BLaER1 (cell line): Measurements from ENCODE around the gene BCO2.

ENCODE experiments used
- H3K27ac ChIP-seq: shearing (Covaris generic); formaldehyde crosslinking; 2 replicates; pipeline ENCODE4 v1.8.1; 2022
- H3K27me3 ChIP-seq: shearing (Covaris generic); formaldehyde crosslinking; 2 replicates; pipeline ENCODE4 v1.8.1; 2022
- H3K36me3 ChIP-seq: shearing (Covaris generic); formaldehyde crosslinking; 2 replicates; pipeline ENCODE4 v1.8.1; 2022
- H3K4me1 ChIP-seq: shearing (Covaris generic); formaldehyde crosslinking; 2 replicates; pipeline ENCODE4 v1.8.1; 2022
- H3K4me2 ChIP-seq: shearing (Covaris generic); formaldehyde crosslinking; 2 replicates; pipeline ENCODE4 v1.8.1; 2022
- H3K4me3 ChIP-seq: shearing (Covaris generic); formaldehyde crosslinking; 2 replicates; pipeline ENCODE4 v1.8.1; 2022
- H3K9ac ChIP-seq: shearing (Covaris generic); formaldehyde crosslinking; 2 replicates; pipeline ENCODE4 v1.8.1; 2022
- H3K9me3 ChIP-seq: shearing (Covaris generic); formaldehyde crosslinking; 2 replicates; pipeline ENCODE4 v1.8.1; 2022
- H4K20me1 ChIP-seq: shearing (Covaris generic); formaldehyde crosslinking; 2 replicates; pipeline ENCODE4 v1.8.1; 2022
- Cebpa-rat ChIP-seq: shearing (Covaris generic); IDR thresholded peaks from 2 replicates; pipeline ENCODE4 v1.8.1; 2022

Gene BCO2

DNA sequence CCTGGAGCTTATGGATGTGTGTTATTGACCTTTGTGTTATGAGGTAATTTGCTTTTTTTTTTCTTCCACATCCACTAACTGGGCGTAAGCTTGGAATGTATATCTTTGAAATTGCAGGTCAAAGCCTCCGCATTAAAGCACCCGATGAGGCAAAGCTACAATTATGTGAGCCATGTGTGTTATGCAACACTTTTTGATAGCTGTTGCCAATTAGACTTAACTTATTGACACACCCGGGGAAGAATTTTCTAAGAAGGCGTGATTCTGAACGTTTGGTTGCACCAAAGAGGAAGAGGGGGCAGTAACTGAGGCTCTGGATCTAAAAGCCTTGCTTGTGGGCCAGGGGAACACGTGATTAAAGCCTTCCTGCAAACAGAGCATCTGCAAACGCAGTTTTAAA, 8.8 kb upstream of the BCO2 start:
- H4K20me1 ChIP-seq, result no peaks in the 10 kb centered on the region
- H3K4me1 ChIP-seq, result no peaks in the 10 kb centered on the region
- H3K27ac ChIP-seq, result no peak overlapping the region
- no peak overlapping the region for H3K4me3 ChIP-seq
- no peak overlapping the region for H3K9ac ChIP-seq
- H3K36me3 ChIP-seq, result no peaks in the 10 kb centered on the region
- H3K27me3 ChIP-seq, result no peaks in the 10 kb centered on the region
- no peaks in the 10 kb centered on the region for H3K9me3 ChIP-seq
- H3K4me2 ChIP-seq, result no peak overlapping the region
- TF ChIP-seq Cebpa-rat, result no peak

DNA sequence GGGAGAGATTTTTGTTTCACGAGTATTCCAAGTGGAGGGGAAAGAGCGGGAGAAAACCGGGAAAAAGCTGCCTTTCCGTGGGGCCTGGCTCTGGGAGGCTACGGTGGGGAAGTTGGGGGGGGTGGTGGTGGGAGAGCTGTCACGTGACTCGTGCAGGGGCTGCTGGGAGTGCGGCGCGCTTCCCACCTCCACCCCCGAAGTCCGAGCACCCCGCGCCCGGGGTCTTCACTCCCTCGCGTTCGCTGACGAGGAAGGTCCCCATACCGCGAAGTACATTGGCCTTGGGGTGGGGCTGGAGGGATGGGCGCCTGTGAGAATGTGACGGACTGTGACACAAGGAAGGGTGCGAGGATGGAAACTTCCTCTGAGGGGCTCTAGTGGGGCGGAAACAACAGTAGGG, 8.2 kb upstream of the BCO2 start, which contains the start of gene TEX12:
TEX12 (plus strand) TSS at position 228 of the 400 bp plus-strand sequence. CDS start 1,897 bp downstream, outside the sequence.
- no peak within 1 kb of the TSS for H3K27ac ChIP-seq
- H3K9ac ChIP-seq, result no peak within 1 kb of the TSS
- no peaks in the 10 kb centered on the region for H3K36me3 ChIP-seq
- H3K4me3 ChIP-seq, result no peak within 1 kb of the TSS
- no peak within 1 kb of the TSS for H3K4me2 ChIP-seq
- H3K4me1 ChIP-seq, result no peaks in the 10 kb centered on the region
- TF ChIP-seq Cebpa-rat, result no peak
- no peaks in the 10 kb centered on the region for H4K20me1 ChIP-seq
- H3K27me3 ChIP-seq, result no peaks in the 10 kb centered on the region
- H3K9me3 ChIP-seq, result no peaks in the 10 kb centered on the region

DNA sequence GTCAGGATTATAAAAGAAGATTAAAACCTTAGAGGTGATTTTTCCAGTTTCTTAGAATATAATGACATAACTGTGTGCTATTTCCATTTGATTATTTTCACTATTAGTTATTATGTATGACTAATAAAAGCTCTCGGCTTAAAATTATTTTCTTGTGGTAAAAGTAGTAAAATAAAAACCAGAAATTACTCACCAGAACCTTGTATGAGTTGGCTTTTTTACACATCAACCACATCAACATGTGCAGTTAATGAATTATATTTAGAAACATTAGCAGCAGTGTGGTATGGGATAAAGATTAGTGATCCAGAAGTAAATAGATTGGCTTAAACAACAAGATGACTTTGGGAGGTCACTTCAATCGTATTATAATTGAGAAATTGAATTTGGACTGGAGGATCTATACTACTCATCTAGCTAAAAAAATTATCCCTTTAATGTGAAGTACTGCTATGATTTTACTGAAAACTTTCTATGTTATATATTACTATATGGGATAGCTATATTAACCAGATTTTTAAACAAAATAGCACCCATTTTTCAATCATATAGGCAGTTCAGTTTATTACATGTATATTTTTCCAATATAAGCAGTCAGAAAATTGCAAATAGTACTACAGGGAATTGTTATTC, 2.8 kb upstream of the BCO2 start:
- H3K27ac ChIP-seq, result no peak overlapping the region

GRCh38 chr11:112173152-112173551, 2.2 kb upstream of the BCO2 start:
- no peak overlapping the region for H3K9ac ChIP-seq
- peaks cover 19% of the 10 kb centered on the region for H3K4me1 ChIP-seq
- H4K20me1 ChIP-seq, result no peaks in the 10 kb centered on the region
- H3K9me3 ChIP-seq, result no peaks in the 10 kb centered on the region
- no peak overlapping the region for H3K27ac ChIP-seq
- no peak overlapping the region for H3K4me3 ChIP-seq
- peak overlapping the region; percentile 30; the same call in 1 of the 2 replicates for H3K4me2 ChIP-seq
- H3K27me3 ChIP-seq, result no peaks in the 10 kb centered on the region
- no peaks in the 10 kb centered on the region for H3K36me3 ChIP-seq
- TF ChIP-seq Cebpa-rat, result no peak

More for the DNA sequence above, 2.8 kb upstream of the BCO2 start:
- peaks cover 19% of the 10 kb centered on the region for H3K4me1 ChIP-seq
- no peaks in the 10 kb centered on the region for H3K9me3 ChIP-seq
- H3K9ac ChIP-seq, result no peak overlapping the region
- no peak for TF ChIP-seq Cebpa-rat
- H4K20me1 ChIP-seq, result no peaks in the 10 kb centered on the region
- no peak overlapping the region for H3K4me3 ChIP-seq
- H3K27me3 ChIP-seq, result no peaks in the 10 kb centered on the region
- no peaks in the 10 kb centered on the region for H3K36me3 ChIP-seq
- H3K4me2 ChIP-seq, result peak overlapping the region; percentile 30; the same call in 1 of the 2 replicates

DNA sequence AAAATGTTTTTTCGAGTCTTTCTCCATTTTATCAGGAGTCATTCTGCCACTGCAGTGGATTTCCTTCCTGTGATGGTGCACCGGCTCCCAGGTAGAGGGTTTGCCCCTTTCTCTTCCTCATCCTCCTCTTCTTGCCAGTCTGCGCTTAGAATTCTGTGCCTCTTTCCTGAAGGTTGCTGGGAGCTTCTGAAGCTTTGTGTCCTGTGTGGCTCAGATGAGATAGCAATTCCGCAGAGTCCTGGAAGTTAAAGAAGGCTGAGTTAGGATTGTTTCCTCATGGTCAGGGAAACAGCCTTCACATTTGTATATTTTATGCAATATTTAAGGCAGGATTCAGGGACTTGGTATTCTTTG, 264 bp downstream of the BCO2 start:
- peaks cover 37% of the 10 kb centered on the region for H3K4me1 ChIP-seq
- H3K9ac ChIP-seq, result no peak overlapping the region
- H3K36me3 ChIP-seq, result no peaks in the 10 kb centered on the region
- H3K27me3 ChIP-seq, result no peaks in the 10 kb centered on the region
- H3K4me2 ChIP-seq, result no peak overlapping the region; the same call in 1 of the 2 replicates
- no peak overlapping the region for H3K27ac ChIP-seq
- no peaks in the 10 kb centered on the region for H4K20me1 ChIP-seq
- no peak for TF ChIP-seq Cebpa-rat
- H3K9me3 ChIP-seq, result no peaks in the 10 kb centered on the region
- H3K4me3 ChIP-seq, result no peak overlapping the region

DNA sequence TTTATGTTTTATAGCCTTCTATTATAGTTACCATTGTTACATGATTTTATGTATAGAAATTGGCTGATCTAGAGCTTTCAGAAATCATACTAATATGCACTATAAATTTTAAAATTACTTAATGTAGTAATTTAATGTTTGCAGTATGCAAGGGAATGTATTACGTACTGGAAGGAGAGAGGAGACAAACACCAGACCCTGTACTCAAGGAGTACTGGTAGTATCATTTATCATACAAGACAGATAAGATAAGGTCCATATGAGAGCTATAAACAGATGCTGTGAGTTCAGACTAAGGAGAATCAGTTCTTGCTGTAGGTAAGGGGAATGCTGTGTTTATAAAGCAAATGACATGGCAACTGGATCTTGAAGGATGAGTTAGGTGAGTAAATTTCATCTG, 765 bp downstream of the BCO2 start:
- no peak for TF ChIP-seq Cebpa-rat
- H3K9me3 ChIP-seq, result no peaks in the 10 kb centered on the region
- no peaks in the 10 kb centered on the region for H3K36me3 ChIP-seq
- H3K4me1 ChIP-seq, result peaks cover 37% of the 10 kb centered on the region
- H3K27ac ChIP-seq, result no peak overlapping the region
- H4K20me1 ChIP-seq, result no peaks in the 10 kb centered on the region
- H3K4me3 ChIP-seq, result no peak overlapping the region
- no peak overlapping the region for H3K4me2 ChIP-seq
- no peaks in the 10 kb centered on the region for H3K27me3 ChIP-seq
- H3K9ac ChIP-seq, result no peak overlapping the region

GRCh38 chr11:112177589-112177988, 2.3 kb downstream of the BCO2 start:
- H3K9ac ChIP-seq, result no peak overlapping the region
- H3K27me3 ChIP-seq, result no peaks in the 10 kb centered on the region
- no peak for TF ChIP-seq Cebpa-rat
- H3K4me1 ChIP-seq, result peaks cover 33% of the 10 kb centered on the region
- H3K27ac ChIP-seq, result no peak overlapping the region
- H3K4me3 ChIP-seq, result no peak overlapping the region
- H3K36me3 ChIP-seq, result no peaks in the 10 kb centered on the region
- H4K20me1 ChIP-seq, result no peaks in the 10 kb centered on the region
- no peak overlapping the region for H3K4me2 ChIP-seq
- no peaks in the 10 kb centered on the region for H3K9me3 ChIP-seq

DNA sequence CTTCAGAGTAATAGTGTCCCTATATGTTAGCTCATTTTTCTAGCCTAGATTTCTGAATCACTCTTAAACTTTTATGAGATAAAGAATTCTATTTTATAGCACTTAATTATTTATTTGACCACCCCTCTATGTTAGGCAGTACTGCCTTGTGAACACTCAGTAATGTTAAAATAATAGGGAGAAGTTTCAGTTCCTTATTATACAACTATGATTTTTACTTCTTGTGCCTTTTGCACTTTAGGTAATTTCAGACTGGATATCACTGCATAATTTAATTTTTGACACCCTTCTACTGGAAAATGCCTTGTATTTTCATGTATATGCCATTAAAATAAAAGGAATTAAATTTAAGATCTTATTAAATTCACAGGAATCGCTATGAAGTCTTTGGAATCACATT, 3.1 kb downstream of the BCO2 start:
- Histone ChIP-seq H3K9me3 (no peaks in the 10 kb centered on the region), H4K20me1 (no peaks in the 10 kb centered on the region), H3K27me3 (no peaks in the 10 kb centered on the region), H3K4me1 (peaks cover 26% of the 10 kb centered on the region), H3K27ac (no peak overlapping the region), H3K9ac (no peak overlapping the region), H3K4me3 (no peak overlapping the region), H3K4me2 (no peak overlapping the region), H3K36me3 (no peaks in the 10 kb centered on the region)
- TF ChIP-seq Cebpa-rat, result no peak

- H3K4me1 ChIP-seq, result peaks cover 26% of the 10 kb centered on the region
- H3K27ac ChIP-seq, result no peak overlapping the region
- H3K36me3 ChIP-seq, result no peaks in the 10 kb centered on the region
- no peak for TF ChIP-seq Cebpa-rat
- H3K9me3 ChIP-seq, result no peaks in the 10 kb centered on the region
- peak overlapping the region; percentile 57 for H3K4me2 ChIP-seq
- no peaks in the 10 kb centered on the region for H4K20me1 ChIP-seq
- H3K27me3 ChIP-seq, result no peaks in the 10 kb centered on the region
- H3K4me3 ChIP-seq, result no peak overlapping the region
- no peak overlapping the region for H3K9ac ChIP-seq
Observed at GRCh38 chr11:112178936-112179335, 3.6 kb downstream of the BCO2 start.

DNA sequence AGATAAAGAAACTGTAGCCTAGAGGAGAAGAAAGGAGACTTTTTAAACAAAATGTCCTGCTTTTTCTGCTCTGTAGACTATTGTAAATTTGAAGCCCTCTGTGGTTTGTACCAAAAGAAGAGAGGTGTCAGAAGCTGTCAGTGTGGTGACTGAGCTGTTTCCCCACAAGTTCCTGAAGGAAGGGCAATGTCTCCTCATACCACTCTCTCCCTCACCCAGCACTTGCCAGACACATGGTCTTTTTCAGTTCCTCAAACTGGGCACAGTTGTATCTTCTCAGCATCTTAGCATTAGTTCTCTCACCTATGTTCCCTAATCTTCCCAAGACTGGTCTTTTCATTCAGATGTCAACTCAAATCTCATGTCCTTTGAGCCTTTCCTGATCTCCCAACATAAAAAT, 4.3 kb downstream of the BCO2 start:
- H3K4me3 ChIP-seq, result no peak overlapping the region
- H3K9me3 ChIP-seq, result no peaks in the 10 kb centered on the region
- no peak overlapping the region for H3K27ac ChIP-seq
- TF ChIP-seq Cebpa-rat, result no peak
- no peaks in the 10 kb centered on the region for H3K27me3 ChIP-seq
- H3K4me1 ChIP-seq, result peaks cover 26% of the 10 kb centered on the region
- H3K4me2 ChIP-seq, result peak overlapping the region; percentile 57
- H3K36me3 ChIP-seq, result no peaks in the 10 kb centered on the region
- H3K9ac ChIP-seq, result no peak overlapping the region
- H4K20me1 ChIP-seq, result no peaks in the 10 kb centered on the region

DNA sequence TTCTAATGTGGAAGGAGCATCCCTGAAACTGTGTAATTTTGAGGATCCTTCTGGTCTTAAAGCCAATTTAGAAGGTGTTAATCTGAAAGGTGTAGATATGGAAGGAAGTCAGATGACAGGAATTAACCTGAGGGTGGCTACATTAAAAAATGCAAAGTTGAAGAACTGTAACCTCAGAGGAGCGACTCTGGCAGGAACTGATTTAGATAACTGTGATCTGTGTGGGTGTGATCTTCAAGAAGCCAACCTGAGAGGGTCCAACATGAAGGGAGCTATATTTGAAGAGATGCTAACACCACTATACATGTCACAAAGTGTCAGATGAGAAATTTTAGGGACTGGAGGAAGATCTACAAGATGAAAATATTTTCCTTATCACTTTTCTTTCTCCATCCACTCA, 7.6 kb downstream of the BCO2 start:
- no peak for TF ChIP-seq Cebpa-rat
- Histone ChIP-seq H3K4me2 (no peak overlapping the region), H3K9me3 (no peaks in the 10 kb centered on the region)

More for the DNA sequence above, 7.6 kb downstream of the BCO2 start:
- no peak overlapping the region for H3K27ac ChIP-seq
- no peak overlapping the region for H3K9ac ChIP-seq
- H3K36me3 ChIP-seq, result no peaks in the 10 kb centered on the region
- H3K4me1 ChIP-seq, result peaks cover 18% of the 10 kb centered on the region
- no peaks in the 10 kb centered on the region for H4K20me1 ChIP-seq
- H3K27me3 ChIP-seq, result no peaks in the 10 kb centered on the region
- H3K4me3 ChIP-seq, result no peak overlapping the region
